Ascending aorta (tissue), 2 donors: ENCODE measurements around the gene DHX16. TPM values are rescaled to one million over a fixed set of nuclear protein-coding genes. Genes with fewer than 3 reads are reported as not detected.

Experiments used
- DNase-seq, 2 donors: peaks; one replicate each; pipeline ENCODE4 v3.0.0-alpha.2; 2019; ENCODE audit warnings: low spot score in 2 of 2
- H3K27ac ChIP-seq, 2 donors: fragments of 200-600 bp; sonication (generic); one replicate each; pipeline ENCODE4 v1.5.1; 2016 to 2017; ENCODE audit warnings: mild to moderate bottlenecking in 1 of 2
- H3K27me3 ChIP-seq: fragments of 200-600 bp; sonication (generic); one replicate; pipeline ENCODE4 v1.5.1; 2017
- H3K36me3 ChIP-seq, 2 donors: fragments of 200-600 bp; sonication (generic); one replicate each; pipeline ENCODE4 v1.5.1; 2016
- H3K4me1 ChIP-seq, 2 donors: fragments of 200-600 bp; sonication (generic); one replicate each; pipeline ENCODE4 v1.5.1; 2016 to 2017; ENCODE audit warnings: mild to moderate bottlenecking in 1 of 2
- H3K4me3 ChIP-seq, 2 donors: fragments of 200-600 bp; sonication (generic); one replicate each; pipeline ENCODE4 v1.5.1; 2016 to 2017; ENCODE audit warnings: mild to moderate bottlenecking in 1 of 2
- H3K9me3 ChIP-seq, 2 donors: fragments of 200-600 bp; sonication (generic); one replicate each; pipeline ENCODE4 v1.5.1; 2016
- CTCF ChIP-seq, 3 experiments: fragments of 200-600 bp in 2 of 3; fragments of 450-650 bp in 1 of 3; sonication (generic) in 2 of 3; IDR thresholded peaks; one replicate each; pipeline ENCODE4 v1.5.1; 2016 to 2019; ENCODE audit warnings: antibody characterized with exemption in 3 of 3, mild to moderate bottlenecking in 1 of 3, moderate library complexity in 1 of 3
- intact Hi-C: fragments of 100-400 bp; cut with DNase I; formaldehyde crosslinking; loops from one replicate; pipeline ENCODE4 v1.15.1; 2023
- total RNA-seq: library from RNA; depleted of rRNA; stranded (reverse); fragments of >200 nt; gene quantifications from one replicate; pipeline ENCODE4 v1.1.0, GENCODE V29; 2016

Gene DHX16
- total RNA-seq, 1 donor from 2014 or later: 39.2 TPM

- H3K4me1 ChIP-seq: peaks cover 7 to 31% of the 10 kb centered on the region in 2 donors
- DNase-seq: peak; percentile 46 to 92
- H3K27ac ChIP-seq: peak within 1 kb of the TSS; percentile 99
- intact Hi-C loops: loop anchor here (1.0 kb wide), 1 partner anchor 27 kb away; the partner anchor contains the start of gene MDC1
- no peaks in the 10 kb centered on the region for H3K9me3 ChIP-seq
- no peaks in the 10 kb centered on the region for H3K36me3 ChIP-seq
- no peaks in the 10 kb centered on the region for H3K27me3 ChIP-seq
- H3K4me3 ChIP-seq: peak within 1 kb of the TSS; percentile 66 to 79
- TF ChIP-seq CTCF (IDR thresholded peaks at IDR 0.05): no peak
Measured at GRCh38 chr6:30690403-30691207, 17.8 kb upstream of the DHX16 start, which contains the start of gene NRM. Gene NRM (minus strand): TSS chr6:30690984. CDS start chr6:30690974, 10 bp downstream.

- peak overlapping the region; percentile 66 to 79 for H3K4me3 ChIP-seq
- intact Hi-C loops: no loop called here
- peak overlapping the region; percentile 99 for H3K27ac ChIP-seq
- H3K9me3 ChIP-seq: no peaks in the 10 kb centered on the region
- H3K36me3 ChIP-seq: no peaks in the 10 kb centered on the region
- peaks cover 7 to 29% of the 10 kb centered on the region in 2 donors for H3K4me1 ChIP-seq
- H3K27me3 ChIP-seq: no peaks in the 10 kb centered on the region
- DNase-seq: no peak
- TF ChIP-seq CTCF (IDR thresholded peaks at IDR 0.05): no peak
Measured at GRCh38 chr6:30689985-30690384, 17.2 kb upstream of the DHX16 start.

GRCh38 chr6:30689022-30689865 lies 16.4 kb upstream of the DHX16 start:
- no peak for DNase-seq
- Histone ChIP-seq H3K27ac (peak overlapping the region; percentile 99), H3K4me1 (peaks cover 7 to 27% of the 10 kb centered on the region in 2 donors), H3K4me3 (no peak overlapping the region), H3K27me3 (no peaks in the 10 kb centered on the region), H3K9me3 (no peaks in the 10 kb centered on the region), H3K36me3 (no peaks in the 10 kb centered on the region)
- no peak for TF ChIP-seq CTCF (IDR thresholded peaks at IDR 0.05)
- intact Hi-C loops: no loop called here

GRCh38 chr6:30688569-30688968 lies 15.8 kb upstream of the DHX16 start:
- Histone ChIP-seq H3K9me3 (no peaks in the 10 kb centered on the region), H3K27ac (peak overlapping the region; percentile 99), H3K4me3 (peak overlapping the region in 1 of 2 donors; percentile 91), H3K36me3 (no peaks in the 10 kb centered on the region), H3K27me3 (no peaks in the 10 kb centered on the region), H3K4me1 (peaks cover 7 to 27% of the 10 kb centered on the region in 2 donors)
- intact Hi-C loops: no loop called here
- DNase-seq: no peak
- TF ChIP-seq CTCF (IDR thresholded peaks at IDR 0.05): no peak

DNA sequence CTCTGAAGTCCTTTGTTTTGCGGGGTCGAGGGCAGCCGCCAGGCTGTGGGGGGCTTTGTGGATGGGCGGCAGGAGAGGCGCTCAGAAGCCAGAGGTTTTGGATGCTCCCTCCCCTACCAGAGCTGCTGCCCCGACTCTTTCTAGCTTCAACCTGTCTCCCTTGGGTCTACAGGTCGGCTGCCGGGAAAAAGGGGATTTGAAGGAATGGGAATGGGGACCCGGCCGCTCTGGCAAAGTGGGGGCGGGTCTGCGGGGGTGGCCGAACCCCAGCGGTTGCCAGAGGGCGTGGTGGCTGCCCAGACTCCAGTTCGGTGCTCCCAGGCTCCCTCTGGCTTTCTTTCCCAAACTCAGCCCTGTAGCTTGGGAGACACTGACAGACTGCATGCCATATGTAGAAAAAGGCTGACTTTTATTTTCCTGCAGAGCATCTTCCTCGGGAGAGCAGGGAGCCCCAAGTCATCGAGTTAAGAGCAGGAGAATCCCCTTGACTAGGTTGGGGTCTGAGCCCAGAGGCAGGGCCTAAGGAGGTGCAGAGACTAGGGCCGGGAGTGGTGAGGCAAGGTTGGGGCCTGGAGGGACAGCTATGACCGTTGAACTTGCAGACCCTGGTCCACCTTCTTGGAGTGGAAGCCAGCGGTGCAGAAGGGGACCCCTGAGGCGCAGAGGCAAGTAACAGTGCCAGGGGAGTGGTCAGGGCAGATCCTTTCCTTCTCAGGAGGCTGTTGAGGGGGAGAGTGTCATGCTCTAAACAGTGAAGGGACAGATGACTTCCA lies 15.0 kb upstream of the DHX16 start:
- H3K4me1 ChIP-seq: peaks cover 7 to 27% of the 10 kb centered on the region in 2 donors
- peak overlapping the region; percentile 99 for H3K27ac ChIP-seq
- no peaks in the 10 kb centered on the region for H3K9me3 ChIP-seq
- H3K4me3 ChIP-seq: peak overlapping the region; percentile 75 to 91
- no peaks in the 10 kb centered on the region for H3K27me3 ChIP-seq
- H3K36me3 ChIP-seq: no peaks in the 10 kb centered on the region
- peak; percentile 23 to 54 (median 25) for TF ChIP-seq CTCF (IDR thresholded peaks at IDR 0.05)
- intact Hi-C loops: loop anchor here (1.0 kb wide), 1 partner anchor 29 kb away; the partner anchor contains the start of gene MDC1
- DNase-seq: no peak
